RWPE1 (cell line): Measurements from ENCODE around the gene NPFFR1.

ENCODE experiments used
- CTCF ChIA-PET: fragments of 350-600 bp; sonication (Branson Sonifier 250); formaldehyde crosslinking; extraction: SDS; loops from one replicate; lab custom pipeline; 2021; lab: Yijun Ruan, JAX
- POLR2A ChIA-PET: fragments of 400-600 bp; formaldehyde crosslinking; extraction: SDS; loops from one replicate; lab custom pipeline; 2020; ENCODE audit warnings: antibody characterized with exemption; ENCODE audit not compliant: low non-redundant PET; lab: Yijun Ruan, JAX
- DNase-seq: peaks from one replicate; pipeline ENCODE4 v3.0.0; 2012; ENCODE audit warnings: low spot score
- H3K27ac ChIP-seq: fragments of 450-650 bp; 2 replicates; pipeline ENCODE4 v1.5.1; 2017
- TF ChIP-seq, protein P1 (sequence below): fragments of 450-650 bp; conservative IDR thresholded peaks from 2 replicates; pipeline ENCODE4 v1.5.1; 2017; ENCODE audit warnings: low read depth, mild to moderate bottlenecking

The NPFFR1 gene

DNA sequence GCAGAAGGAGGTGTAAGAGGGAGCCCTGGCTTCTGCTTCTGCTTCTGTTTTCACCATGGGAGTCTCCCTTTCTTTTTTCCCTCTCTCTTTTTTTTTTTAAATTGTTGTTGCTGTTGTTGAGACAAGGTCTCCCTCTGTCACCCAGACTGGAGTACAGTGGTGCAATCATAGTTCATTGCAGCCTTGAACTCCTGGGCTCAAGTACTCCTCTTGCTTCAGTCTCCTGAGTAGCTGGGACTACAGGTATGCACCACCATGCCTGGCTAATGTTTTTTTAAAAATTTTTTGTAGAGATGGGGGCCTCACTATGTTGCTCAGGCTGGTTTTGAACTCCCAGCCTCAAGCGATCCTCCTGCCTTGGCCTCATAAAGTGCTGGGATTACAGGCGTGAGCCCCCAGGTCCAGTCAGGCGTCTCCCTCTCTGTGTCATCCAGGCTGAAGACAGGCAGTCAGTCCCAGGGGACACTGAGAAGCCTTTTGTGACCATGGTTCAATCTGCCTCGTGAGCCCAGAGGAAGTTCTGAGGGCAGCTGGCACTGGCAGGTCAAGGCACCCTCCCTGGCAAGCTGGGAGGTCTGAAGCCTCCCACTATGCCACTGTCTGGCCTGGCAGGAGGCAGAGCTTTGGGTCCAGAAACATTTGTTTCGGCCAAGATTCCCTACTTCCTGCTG, 33.6 kb upstream of the NPFFR1 start:
- H3K27ac ChIP-seq = no peak overlapping the region
- TF ChIP-seq, protein P1, sequence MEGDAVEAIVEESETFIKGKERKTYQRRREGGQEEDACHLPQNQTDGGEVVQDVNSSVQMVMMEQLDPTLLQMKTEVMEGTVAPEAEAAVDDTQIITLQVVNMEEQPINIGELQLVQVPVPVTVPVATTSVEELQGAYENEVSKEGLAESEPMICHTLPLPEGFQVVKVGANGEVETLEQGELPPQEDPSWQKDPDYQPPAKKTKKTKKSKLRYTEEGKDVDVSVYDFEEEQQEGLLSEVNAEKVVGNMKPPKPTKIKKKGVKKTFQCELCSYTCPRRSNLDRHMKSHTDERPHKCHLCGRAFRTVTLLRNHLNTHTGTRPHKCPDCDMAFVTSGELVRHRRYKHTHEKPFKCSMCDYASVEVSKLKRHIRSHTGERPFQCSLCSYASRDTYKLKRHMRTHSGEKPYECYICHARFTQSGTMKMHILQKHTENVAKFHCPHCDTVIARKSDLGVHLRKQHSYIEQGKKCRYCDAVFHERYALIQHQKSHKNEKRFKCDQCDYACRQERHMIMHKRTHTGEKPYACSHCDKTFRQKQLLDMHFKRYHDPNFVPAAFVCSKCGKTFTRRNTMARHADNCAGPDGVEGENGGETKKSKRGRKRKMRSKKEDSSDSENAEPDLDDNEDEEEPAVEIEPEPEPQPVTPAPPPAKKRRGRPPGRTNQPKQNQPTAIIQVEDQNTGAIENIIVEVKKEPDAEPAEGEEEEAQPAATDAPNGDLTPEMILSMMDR = no peak
- ChIA-PET POLR2A (no interaction called here), CTCF (interaction anchor here (0.6 kb wide), 1 partner anchor 673 kb away, joined by 3 read pairs; no protein-coding TSS in a partner anchor)
- DNase-seq = no peak

DNA sequence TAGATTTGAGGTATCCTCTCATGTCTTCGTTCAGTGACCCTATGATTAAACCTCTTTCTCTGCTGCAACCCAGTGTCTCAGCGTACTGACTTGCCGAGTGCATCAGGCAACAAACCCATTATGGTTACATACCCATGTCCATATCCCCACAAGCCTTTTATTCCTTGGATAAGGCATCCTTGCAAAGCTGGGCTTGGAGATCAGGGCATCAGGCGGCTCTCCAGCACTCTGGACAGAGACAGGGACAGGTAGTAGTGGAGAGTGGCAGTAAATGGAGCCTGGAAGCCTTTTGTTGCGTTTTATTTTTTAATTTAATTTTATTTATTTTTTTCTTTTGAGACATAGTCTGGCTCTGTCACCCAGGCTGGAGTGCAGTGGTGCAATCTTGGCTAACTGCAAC, 32.0 kb upstream of the NPFFR1 start:
- H3K27ac ChIP-seq = no peak overlapping the region
- ChIA-PET CTCF (interaction anchor here (0.6 kb wide), 1 partner anchor 26 kb away, joined by 3 read pairs; no protein-coding TSS in a partner anchor), POLR2A (no interaction called here)
- TF ChIP-seq, protein P1 = no peak
- no peak for DNase-seq

DNA sequence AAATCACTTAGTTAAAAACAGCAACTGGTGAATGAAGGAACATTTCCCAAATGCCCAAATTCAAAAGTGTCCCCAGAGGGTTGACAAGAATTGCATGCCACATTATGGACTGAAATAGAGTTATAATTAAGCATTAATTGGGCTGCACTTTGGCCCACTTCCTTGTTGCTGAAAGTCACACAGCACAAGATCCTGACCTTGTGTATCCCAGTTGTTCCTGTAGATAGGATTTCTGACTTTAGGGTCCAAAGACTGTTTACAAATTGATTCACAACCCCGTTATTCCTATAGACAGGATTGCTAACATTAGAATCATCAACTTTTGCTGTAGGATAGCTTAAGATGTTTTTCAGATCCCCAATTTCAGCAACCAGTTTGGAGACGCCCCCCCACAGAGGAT, 31.5 kb upstream of the NPFFR1 start:
- ChIA-PET POLR2A (no interaction called here), CTCF (no interaction called here)
- no peak for DNase-seq
- TF ChIP-seq, protein P1 = no peak
- no peak overlapping the region for H3K27ac ChIP-seq

DNA sequence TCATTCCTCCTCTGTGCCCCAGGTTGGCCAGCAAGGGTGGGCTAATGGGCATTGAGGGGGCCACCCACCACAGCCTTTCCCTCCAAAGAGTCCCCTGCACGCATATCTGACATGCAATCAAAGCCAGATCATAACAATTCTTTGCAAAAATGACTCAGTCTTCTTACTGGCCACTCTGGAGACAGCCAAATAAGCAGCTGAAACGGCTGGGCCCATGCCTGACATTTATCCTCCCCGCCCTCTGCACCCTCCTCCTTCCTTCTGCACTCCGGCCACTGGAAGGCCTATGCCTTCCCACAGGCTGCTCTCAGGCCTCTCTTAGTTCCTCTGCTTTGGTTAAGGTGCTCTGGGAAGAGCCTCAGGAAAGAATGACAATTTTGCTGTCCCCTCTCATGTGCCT, 29.2 kb upstream of the NPFFR1 start:
- TF ChIP-seq, protein P1 = no peak
- ChIA-PET POLR2A (no interaction called here), CTCF (interaction anchor here (2.0 kb wide), 1 partner anchor 51 kb away, joined by 8 read pairs; no protein-coding TSS in a partner anchor)
- no peak overlapping the region for H3K27ac ChIP-seq
- DNase-seq = no peak

DNA sequence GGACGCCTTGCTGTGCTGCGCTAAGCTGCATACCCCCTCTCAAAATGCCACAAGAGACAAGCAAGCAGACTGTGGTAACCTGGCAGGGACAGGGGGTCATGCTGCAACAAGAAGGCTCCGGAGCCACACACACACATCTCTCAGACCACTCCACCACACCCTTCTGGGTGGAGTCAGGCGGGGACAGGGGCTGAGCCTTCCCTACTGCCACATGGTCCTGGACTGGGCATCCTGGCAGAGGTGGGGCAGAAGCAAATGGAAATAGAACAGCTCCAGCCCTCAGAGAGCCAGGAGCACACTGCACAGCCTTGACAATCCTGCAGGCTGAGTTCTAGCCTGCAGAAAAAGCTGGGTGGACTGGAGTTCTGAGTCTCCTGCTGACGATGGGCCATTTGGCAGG, 28.4 kb upstream of the NPFFR1 start:
- H3K27ac ChIP-seq = no peak overlapping the region
- TF ChIP-seq, protein P1 = no peak
- CTCF ChIA-PET = interaction anchor here (2.0 kb wide), 1 partner anchor 52 kb away, joined by 8 read pairs; no protein-coding TSS in a partner anchor
- POLR2A ChIA-PET = no interaction called here
- no peak for DNase-seq

DNA sequence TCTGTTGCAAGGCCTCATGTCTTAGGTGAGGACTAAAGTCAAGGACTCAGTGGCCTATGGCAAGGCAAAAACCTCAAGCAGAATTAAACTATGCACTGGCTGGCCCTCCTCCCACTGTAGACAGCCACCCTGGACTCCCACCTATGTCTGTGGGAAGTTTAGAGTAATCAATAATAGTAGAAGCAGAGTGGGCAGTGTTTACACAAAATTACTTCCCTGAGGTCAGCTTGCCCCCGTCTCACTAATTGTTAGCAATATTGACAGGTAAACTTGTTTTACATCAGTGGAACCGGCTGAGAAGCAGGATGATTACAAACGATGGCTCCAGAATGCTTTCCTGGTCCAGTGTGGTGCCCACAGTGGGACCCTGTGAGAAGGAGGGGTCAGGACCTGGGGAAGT, 27.9 kb upstream of the NPFFR1 start:
- TF ChIP-seq, protein P1 = no peak
- ChIA-PET CTCF (interaction anchor here (2.0 kb wide), 1 partner anchor 53 kb away, joined by 8 read pairs; no protein-coding TSS in a partner anchor), POLR2A (no interaction called here)
- no peak overlapping the region for H3K27ac ChIP-seq
- DNase-seq = no peak
